Activated CD4-positive, CD25-positive, alpha-beta regulatory T cell treated with anti-CD3 and anti-CD28 coated beads, Interleukin-2, amount 50 U/mL, for 72 hours (primary cell): ENCODE data around the gene ASF1A.

Experiments
- DNase-seq: peaks from one replicate; pipeline ENCODE4 v3.0.0; 2021

Gene ASF1A

GRCh38 chr6:118882314-118882905, 11.5 kb upstream of the ASF1A start:
- DNase-seq: no peak

DNA sequence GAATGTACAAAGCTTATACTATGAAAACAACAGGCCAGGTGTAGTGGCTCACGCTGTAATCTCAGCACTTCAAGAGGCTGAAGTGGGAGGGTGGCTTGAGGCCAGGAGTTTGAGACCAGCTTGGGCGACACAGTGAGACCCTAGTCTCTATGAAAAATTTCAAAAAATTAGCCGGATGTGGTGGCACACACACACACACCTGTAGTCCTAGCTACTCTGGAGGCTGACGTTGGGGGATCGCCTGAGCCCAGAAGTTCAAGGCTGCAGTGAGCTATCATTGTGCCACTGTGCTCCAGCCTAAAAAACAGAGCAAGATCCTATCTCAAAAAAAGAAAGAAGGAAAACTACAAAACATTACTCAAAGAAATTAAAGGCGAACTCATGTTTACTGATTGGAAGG, 7.3 kb upstream of the ASF1A start:
- no peak for DNase-seq

GRCh38 chr6:118889163-118889562, 4.8 kb upstream of the ASF1A start:
- DNase-seq: no peak

DNA sequence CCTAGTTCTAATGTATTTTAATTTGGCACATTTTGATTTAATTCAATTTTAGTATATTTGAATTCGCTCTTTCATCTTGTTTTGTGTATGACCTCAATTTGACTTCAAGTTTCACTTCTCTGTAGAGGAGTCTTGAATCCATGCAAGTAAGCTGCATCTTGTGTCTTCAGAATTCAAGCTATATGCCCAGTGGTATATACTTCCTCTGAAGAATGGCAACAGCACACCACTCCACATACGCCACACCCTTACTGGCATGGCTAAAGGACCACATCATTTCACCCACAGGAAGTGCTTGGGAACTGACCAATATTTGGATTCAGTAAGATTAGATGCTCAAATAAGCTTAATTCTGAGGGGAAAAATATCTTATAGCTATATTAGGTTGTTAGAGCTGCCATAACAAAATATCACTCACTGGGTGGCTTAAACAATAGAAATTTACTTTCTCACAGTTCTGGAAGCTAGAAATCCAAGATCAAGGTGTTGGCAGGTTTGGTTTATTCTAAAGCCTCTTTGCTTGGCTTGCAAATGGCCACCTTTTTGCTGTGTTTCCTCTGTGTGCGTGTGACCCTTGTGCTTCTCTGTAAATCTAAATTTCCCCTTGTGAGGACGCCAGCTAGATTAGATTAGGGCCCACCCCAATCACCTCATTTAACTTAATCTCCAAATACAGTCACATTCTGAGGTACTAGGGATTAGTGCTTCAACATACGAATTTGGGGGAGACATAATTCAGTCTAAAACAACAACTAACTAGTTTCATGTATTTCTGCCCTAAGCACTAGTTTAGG, 2.8 kb upstream of the ASF1A start:
- DNase-seq: no peak

DNA sequence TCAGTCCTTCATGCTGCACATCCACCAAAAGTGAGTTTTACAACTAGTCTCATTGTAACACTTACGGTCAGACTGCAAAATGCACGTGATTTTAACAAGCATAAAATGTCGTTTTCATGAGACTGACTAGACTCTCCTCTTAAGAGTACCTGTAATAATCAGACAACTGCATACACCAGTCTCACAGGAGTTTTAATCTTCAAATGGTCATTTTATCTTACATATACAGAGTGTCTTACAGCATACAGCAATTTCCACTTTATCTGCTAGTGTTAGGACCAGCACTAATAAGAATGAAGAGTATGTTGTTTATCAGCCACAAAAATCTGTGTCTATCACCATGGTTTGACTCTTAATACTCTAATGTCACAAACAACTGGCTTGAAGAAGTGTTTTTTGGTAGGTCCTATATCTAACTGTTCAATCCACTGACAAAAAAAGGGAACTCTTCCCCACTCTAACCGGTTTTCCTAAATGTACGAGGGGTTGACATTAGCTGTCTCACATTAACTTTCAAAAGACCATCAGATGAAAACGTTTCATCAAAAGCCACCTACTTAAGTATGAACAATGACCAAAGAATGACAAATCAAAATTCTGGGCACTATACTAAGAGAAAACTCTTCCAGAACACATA, 1.5 kb upstream of the ASF1A start:
- DNase-seq: no peak

GRCh38 chr6:118893064-118893806, 717 bp upstream of the ASF1A start:
- no peak for DNase-seq

DNA sequence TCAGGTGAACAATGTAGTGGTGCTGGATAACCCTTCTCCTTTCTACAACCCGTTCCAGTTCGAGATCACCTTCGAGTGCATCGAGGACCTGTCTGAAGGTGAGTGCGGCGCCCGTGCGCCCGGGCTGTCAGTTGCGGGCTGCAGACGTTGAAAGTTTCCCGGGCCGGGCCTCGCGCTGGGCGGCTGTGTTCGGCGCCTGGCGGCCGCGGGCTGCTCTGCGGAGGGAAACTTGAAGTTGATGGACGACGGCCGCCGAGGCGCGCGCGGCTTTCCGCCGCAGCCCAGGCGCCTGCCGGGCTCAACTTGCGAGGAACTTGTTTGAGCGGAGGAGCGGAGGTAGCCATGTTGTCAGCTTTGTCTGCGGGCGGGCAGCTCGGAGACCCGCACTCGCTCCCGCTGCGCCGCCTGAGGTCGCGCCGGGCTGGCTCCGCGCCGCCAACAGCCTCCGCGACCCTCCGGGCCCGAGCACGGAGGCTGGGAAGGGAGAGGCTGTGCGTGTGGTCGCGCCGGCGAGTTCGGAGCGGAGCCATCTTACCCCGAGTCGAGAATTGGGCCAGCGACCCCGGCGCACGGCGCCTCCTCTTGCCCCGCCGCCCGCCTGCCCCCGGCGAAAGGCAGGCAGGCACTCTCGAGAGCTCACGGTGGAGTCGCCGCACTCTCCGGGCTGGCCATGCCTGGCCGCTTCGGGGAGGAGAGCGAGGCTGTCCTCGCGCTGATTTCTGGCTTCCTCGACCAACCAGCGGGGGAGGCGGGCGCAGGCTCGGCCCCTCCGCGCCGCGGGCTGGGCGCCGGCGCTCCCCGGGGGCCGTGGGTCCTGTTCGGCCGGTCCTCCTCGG, 691 bp downstream of the ASF1A start:
- peak; percentile 72 for DNase-seq

DNA sequence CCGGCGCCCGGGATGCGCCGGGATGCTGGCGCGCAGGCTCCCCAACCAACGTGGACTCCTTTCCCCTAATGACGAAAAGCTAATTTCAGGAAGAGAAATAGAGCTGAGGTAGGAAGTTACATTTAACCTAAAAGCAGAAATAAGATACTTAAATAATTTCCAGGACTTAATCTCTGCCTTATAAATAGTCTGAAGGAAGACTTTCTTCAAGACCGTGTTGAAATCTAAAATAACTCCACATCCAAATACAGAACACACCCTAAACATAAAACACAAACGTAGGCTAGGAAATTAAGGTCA, 1.3 kb downstream of the ASF1A start:
- DNase-seq: no peak

DNA sequence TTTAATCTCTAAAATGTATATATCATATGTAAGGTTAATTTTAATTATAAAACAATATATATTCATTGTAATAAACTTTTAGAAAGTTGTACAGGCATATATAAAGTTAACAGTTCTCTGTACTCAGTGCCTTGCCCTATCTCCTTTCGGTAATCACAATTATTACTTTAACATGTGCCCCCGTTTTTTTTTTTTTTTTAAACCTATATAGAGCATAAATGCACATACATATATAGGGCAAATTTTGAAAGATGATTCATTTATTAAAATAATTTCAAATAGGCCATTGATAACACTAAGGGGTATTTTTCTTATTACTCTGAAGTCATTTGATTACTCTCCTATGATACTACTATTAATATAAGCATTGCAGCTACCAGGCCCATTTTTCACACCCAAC, 1.9 kb downstream of the ASF1A start:
- no peak for DNase-seq

- DNase-seq: no peak
Observed at GRCh38 chr6:118896339-118897136, 2.6 kb downstream of the ASF1A start.

DNA sequence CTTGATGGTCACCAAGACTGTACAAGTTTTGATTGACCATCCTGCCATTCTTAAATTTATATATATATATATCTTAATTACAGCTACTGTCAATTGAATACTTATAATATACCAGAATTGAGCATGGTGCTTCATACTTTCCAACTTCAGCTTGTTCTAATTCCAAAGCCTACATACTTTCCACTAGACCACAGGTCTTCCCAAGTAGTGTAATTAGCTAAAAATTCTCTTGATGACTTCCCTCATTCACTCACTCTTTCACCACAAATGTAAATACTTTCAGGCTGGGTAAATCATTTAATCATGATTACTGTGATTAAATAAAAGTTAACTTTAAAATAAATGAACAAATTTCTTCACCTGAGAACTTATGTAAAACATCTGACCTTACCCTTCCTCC, 3.4 kb downstream of the ASF1A start:
- DNase-seq: no peak

DNA sequence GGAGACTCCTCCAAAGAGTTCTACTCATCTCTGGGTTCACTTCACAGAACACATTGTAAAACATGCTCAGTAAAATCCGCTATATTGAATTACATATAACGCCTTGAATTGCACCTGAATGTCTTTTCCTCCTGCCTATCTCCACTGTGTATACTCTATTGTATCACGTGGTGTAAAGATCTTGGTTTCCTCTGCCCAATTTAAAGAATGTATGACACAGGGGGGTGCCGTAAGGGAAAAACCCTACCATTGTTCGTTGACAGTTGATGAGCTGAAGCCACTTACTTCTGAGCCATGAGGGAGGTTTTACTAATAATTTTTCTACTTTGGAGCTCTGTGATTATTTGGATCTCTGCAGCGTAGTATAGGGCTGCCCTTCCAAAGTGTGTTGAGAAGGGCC, 6.0 kb downstream of the ASF1A start:
- no peak for DNase-seq

DNA sequence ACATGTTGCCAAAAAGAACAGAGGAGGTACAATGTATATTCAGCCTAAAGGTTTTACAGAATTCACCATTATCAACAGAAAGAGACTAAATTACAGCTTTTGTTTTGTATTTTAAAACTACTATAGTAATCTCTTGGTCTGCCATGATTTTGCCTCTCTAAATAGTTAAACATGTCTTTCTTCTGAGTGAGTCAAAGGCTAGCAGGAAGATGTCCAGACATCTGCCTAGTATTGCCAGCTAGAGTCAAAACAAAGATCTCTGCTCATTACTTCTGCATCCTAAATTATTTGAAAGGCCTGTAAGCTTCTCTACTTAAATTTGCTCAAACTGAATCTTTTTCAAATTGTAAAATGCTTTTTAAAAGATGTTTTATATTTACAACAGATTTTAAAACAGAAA, 8.8 kb downstream of the ASF1A start:
- DNase-seq: no peak

DNA sequence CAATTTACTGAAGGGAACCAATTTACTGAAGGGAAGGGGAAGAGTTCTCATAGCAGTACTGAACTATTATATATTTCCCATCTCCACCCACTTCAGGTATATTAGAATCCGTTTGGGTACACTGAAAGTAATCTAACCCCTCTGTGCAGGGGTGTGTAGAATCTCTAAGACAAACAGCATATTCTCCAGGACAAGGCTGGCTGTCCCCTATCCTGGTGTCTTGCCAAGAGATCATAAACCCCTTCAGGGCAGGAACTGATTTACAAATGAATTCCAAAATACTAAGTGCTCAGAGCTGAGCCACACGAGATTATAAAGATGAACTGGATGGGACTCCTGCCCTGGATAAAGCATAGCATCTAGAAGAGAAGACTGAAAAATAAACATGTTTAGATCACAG, 9.2 kb downstream of the ASF1A start:
- no peak for DNase-seq

GRCh38 chr6:118903691-118904090, 9.7 kb downstream of the ASF1A start:
- no peak for DNase-seq

DNA sequence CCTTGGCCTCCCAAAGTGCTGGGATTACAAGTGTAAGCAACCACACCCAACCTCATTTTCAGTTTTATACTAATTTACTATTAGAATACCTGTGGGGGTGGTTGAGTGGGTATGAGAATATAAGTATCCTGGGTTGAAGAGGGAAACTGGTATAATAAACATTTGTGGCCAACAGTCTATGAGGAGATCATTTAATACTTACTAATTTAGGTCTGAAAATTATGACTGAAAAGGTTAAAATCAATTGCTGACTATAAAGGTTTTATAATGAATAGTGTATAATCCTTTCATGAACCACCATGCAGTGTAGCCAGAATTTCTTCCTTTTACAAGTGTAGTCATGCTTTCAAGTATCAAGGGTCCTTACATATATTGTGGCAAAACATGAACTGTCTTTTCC, 11.1 kb downstream of the ASF1A start:
- DNase-seq: no peak

DNA sequence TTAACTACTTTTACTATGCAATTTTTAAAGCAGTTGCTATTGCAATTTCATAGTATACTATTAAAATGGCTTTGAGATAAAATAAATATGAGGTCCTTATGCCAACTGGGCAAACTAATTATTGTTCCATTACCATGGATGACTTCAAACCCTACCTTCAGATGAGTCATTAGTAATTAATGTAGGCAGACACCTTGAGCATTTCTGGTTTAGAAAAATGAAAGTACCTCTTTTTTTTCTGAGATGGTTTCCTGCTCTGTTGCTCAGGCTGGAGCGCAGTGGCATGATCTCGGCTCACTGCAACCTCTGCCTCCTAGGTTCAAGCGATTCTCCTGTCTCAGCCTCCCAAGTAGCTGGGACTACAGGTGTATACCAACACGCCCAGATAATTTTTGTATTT, 11.9 kb downstream of the ASF1A start:
- no peak for DNase-seq

DNA sequence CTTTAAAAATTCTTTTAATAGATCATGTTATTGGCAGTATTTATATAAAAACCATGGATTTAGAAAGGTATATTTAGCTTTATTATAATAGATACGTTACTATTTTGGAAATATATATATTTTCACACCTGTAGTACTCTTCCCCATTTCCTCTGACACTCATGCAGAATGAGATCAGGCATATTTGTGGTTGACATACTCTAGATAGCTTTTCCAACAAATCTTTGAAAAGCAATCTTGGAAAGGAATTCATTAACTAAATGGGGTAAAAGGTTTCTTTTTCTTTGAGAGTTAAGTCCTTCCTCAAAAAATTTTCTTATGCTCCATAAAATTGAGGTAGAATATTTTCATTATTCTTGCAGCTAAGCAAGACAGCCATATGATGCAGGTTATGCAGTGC, 14.5 kb downstream of the ASF1A start:
- no peak for DNase-seq

GRCh38 chr6:118912646-118913045, 18.7 kb downstream of the ASF1A start:
- no peak for DNase-seq

DNA sequence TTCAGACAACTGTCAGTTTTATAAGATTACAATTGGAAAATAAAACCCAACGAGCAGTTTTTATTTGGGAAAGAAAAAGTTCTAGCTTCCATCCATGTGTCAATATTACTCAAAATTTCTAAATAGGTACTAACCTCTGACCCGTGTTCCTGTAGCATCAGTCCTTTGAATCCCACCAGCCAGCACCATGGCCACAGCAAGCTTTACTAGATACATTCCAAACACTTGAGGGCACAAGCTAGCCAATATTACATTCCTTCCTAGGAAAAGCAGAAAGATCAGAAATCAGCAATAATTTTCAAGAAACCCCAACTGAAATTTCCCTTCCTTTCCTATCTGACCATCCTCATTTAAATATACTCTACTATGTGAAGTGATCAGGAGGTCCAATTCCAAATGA, 19.2 kb downstream of the ASF1A start:
- no peak for DNase-seq

DNA sequence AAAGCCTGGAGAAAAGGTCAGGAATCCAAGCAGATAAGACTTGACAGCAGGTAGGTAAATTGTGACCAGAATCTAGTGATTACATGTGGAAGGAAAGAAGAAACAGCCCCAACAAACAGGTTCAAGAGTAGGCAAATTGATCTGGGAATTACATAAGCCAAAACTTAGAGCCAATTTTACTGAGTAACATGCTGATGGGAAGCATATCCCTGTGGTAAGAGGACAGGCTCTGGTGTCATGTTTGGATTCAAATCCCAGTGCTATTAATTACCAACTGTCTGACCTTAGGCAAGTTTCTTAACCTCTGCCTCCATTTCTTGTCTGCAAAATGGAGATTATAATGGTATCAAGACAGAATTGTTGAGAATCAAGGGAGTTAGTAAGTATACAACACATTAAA, 20.6 kb downstream of the ASF1A start:
- DNase-seq: no peak
